ENCODE results near the gene LRRC2.
"Not testable (repeated sequence)": the region's sequence is repeated elsewhere in the genome, so short reads cannot be mapped to it uniquely, and the experiment has no call there.

LRRC2 gene

DNA sequence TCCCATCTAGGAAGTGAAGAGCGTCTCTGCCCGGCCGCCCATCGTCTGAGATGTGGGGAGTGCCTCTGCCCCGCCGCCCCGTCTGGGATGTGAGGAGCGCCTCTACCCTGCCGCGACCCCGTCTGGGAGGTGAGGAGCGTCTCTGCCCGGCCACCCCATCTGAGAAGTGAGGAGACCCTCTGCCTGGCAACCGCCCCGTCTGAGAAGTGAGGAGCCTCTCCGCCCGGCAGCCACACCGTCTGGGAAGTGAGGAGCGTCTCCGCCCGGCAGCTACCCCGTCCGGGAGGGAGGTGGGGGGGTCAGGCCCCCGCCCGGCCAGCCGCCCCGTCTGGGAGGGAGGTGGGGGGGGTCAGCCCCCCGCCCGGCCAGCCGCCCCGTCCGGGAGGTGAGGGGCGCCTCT is 71.6 kb downstream of the LRRC2 start:
- not testable (repeated sequence) for FAIRE-seq

DNA sequence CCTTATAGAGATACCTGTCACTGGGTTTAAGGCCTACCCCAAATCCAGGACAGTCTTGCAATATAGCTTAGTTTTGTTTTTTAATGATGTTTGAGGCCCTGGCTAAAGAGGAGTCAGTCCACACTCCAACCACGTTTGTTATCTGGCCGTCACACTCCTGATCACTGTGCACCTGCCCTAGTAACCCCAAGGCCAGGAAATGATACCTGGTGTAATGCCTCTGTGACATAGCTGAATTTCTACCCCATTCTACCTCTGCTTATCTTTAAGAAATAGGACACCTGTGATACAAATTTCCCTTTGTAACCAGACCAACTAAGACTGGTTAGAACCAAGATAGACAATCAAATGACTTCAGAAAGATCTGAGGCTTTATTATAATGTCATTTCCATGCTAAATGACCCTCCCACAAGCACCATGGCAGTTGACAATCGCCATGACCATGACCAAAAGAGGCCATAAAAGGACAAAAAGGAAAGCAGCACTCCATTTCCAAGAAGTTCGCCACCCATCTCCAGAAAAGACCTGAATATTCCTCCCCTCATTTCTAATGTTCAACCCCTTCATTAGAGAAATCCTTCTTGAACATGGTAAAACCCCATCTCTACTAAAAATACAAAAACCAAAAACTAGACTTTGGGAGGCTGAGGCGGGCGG is 73.1 kb downstream of the LRRC2 start:
- FAIRE-seq = no peak

DNA sequence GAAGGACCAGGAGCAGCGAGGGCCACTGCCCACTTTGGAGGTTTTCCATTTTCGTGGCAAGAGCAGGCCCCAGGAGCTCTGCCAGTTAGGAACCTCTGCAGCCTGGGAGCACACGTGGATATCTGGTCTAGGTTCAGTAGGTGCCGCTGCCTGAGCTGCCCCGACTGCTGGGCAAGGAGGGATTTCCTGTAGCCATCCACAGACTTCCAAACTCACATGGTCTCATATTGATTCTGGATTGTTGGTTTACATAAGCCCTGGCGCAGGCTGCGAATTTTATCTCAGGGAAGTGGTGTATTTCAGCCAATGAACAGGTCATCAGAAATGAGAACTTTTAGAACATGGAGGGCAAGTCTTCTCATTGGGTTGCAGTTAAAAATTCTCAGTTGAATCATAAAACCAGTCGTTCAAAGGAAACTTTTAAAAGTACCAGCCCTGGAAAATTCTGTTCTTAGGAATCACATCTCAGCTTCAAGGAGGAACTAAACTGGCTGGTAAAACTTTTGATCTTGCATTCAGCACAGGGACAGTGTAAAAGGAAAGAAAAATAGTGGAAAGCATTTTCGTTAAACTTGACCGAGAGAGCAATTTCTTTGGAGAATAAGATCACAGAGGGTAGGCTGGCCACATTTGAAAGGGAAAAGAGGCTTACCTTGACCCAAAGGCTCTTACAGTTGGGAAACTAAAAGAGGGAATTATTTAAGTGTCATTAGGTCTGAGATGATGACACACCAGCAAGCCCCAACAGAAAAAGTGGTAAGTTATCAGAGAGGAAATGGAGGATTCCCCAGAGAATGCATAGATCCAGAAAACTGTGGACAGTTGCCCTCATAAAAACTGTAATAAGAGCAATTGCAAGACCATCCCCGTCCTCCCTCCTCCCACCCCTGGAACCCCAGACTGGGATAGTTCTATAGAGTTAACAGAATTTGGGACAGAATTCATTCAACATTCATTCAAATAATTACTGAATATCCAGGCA is 74.7 kb downstream of the LRRC2 start:
- no peak for FAIRE-seq

DNA sequence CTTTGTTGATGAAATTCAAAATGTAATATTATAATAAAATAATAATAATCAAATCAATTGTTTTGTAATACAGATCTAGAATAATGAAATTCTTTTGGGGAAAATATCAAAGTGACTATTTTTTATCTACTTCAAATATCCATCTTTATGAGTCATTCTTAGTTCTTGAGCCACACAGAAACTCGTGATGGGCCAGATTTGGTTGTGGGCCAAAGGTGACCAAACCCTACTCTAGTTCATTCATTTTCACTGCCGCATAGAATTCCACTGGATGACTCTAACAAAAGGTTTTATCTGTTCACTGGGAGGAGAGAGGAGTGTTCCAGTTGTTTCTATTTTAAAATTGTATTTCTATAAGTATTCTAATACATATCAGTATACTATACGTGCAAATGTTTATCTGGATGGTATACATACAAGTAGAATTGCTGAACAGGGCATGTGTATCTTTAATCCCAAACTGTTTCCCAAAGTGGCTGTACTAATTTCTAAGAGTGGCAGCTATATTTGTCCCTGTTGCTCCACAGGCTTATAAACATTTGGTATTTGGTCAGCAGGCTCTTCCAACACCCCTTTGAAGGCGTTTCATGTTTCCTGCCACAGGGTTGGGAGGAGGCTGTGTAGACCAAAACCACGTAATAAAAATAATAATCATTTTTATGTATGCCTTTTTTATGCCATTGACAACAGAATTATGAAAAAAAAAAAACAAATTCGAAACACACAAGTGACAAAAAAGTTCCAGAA is 75.6 kb downstream of the LRRC2 start:
- no peak for FAIRE-seq

DNA sequence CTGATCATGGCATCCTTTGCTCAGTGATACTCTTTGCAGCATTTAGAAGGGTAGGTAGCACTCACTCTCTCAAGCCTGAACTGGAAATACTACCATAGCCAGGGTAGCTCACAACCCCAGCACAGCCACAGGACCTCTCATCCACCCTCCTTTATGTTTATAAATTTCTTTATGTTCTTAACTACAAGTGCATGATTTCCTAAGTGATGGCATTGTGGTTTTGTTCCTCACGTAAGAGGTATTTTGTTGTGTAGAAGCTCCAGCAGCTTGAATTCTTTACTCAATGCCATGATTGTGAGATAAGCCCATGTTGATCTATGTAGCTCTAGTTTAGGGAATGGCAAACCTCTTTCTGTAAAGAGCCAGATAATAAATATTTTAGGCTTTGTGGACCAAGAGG is 76.2 kb downstream of the LRRC2 start:
- no peak for FAIRE-seq

DNA sequence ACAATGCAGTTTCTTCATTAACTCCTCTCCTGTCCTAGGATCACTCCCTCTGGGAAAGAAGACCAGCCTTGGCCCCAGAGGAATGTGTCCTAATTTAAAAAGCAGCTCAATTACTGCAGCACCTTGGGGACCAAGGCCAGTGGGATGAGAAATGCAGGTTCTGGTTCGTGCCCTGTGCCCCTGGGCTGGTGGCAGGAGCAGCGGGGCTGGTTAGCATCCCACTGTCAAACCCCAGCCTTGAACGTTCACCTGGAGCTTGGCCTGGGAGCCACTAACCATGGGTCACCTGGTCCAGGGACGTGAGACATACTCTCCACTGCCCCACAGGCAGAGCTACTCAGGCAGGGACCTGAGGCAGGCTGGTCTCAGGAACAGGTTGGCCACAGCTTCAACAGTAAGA is 76.7 kb downstream of the LRRC2 start:
- no peak for FAIRE-seq

DNA sequence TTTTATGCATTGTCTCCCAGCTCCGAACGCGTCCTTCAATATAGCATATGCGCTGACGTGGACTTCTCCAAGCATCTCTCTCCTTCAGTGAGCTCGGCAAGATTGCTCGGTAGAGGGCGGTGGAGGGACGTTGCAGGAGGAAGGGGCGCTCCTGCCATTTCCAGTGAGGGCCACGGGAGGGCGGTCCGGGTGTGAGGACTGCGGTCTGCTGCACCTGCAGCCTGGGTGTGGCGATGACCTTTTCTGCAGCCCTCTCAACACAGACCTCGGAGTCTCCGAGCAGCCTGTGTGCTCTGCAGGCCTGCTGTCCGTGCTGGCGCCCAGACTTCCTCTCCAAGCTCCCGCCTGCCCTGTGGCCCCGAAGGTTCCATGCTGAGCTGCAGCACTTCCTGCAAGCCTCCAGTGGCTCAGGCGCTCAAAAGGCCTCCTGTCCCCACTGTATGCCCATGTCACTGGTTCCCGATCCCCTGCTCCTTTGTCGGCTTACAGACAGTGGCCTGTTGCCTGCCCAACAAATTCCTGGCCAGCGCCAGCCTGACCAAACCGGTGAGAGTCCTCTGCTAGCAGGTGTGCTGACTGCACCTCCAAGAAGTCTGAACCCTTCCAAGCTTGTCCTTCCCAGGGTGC is 77.3 kb downstream of the LRRC2 start:
- FAIRE-seq = no peak

DNA sequence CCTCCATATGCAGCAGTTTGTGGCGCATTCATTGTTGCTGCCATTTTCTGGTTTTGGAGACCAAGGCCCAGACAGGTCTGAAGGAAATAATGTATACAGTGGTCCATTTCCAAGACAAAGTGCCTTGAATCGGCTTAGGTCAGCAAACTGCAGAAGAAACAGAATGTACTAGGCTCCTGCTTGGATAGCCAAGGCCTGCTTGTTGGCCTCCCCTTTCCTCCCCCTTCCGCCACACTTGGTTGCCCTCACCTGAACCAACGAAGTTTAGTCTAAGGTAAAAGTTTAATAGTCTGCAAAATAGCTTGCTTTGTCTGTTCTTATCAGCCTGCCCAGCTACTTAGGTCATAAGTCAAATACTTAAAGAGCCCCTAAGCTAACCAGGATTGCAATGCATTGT is 80.3 kb downstream of the LRRC2 start:
- FAIRE-seq = no peak

DNA sequence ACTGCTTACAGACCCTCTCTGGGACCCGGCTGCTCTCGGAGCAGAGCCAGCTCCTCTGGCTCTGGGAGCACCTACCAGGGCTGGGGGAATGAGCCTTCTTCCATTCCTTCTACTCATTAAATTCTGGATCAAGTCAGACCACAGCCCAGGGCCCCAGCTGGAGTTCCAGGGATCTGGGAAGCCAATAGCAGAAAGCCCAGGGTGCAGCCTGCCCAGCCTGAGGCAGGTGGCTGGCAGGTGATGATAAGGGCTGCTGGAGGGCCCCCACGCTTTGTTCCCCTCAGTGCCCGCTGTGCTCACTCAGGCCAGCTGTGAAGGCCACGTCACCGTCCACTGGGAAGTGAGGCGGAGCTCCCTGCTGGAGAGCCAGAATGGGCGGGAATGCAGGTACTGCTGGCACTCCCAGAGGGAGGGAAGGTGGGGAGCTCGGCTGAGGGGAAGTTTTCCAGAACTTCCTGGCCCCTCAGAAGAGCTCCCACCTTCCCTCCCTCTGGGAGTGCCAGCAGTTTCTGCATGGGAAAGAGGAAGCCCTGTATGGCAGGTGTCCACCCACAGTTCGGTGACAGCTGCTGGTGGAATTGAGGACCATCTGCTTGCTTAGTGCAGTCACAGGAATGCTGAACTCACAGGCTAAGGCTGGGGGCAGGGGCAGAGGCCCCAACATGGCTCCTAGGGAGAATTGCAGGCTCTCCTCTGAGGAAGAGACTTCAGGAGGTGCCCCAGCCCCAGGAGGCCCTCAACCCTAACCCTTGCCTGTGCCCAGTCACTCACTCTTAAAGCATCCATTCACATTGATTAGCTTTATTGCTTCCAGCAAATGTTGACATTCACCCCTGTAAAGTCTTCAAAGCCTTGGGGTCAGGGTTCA is 81.0 kb downstream of the LRRC2 start:
- FAIRE-seq = no peak

DNA sequence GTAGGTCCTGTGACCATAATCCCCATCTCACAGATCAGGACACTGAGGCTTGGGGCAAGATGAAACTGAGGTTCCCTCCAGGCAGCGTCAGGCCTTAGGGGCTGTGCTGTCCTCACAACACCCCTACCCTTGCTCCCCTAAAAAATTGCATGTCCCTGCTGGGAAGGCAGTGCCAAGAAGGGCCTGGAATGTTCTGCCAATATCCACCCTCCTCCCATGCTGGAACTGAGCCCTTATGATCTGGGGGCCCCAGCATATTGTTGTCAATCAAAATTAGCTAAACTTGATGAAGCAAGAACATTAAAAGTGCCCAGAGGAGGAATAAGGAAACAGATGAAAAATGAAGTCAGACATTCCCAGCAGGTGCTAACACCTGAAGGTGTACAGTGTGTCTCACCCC is 81.7 kb downstream of the LRRC2 start:
- FAIRE-seq = no peak

DNA sequence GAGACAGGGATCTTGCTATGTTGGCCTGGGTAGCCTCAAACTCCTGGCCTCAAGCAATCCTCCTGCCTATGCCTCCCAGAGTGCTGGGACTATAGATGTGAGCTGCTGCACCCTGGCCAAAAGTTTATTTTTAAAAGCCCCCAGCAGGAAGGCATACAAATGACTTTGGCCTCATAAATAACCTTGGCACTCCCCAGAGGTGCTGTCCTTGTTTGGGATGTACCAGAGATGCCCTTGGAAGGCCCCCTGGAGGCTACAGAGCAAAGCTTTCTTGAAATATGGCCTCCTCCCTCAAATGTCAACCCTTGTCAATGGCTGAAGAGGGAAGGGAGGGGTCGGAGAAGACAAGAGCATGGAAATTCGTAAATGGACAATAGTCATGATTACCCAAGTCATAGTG is 82.3 kb downstream of the LRRC2 start:
- FAIRE-seq = no peak

DNA sequence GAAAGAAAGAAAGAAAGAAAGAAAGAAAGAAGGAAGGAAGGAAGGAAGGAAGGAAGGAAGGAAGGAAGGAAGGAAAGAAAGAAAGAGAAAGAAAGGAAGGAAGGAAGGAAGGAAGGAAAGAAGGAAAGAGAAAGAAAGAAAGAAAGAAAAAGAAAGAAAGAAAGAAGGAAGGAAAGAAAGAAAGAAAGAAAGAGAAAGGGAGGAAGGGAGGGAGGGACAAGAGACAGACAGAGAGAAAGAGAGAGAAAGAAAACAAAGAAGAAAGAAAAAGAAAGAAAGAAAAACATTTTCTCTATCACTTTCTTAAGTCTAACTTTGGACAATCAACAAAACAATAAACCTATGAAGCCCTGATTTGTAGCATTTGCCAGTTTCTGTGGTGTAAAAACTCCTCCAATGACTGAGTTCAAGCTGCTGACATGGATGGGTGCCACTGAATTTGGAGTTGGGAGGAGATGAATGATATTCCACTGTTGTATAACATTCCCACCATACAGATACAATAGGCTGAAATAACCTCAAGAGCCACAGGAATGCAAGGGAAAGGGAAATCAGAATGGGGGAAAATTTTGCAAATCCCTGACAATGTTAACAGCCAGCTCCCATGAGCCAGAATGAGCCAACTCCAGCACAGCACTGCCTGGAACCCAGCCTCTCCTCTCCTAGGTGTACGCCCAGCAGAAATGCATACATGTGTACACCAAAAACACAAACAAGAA is 83.3 kb downstream of the LRRC2 start:
- FAIRE-seq = no peak

DNA sequence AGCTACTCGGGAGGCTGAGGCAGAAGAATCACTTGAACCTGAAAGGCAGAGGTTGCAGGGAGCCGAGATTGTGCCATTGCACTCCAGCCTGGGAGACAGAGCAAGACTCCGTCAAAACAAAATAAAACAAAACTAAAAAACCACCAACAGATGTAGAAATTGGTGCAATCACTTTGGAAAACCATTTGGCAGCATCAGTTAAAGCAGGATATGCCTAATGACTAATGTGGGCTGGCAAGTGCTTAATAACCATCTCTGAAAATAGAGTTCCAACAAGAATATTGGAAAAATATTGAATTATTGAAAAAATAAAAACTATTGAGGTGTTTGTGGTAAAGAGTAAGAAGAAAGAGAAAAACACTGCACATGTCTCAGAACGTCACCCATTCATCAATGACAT is 84.5 kb downstream of the LRRC2 start:
- no peak for FAIRE-seq

DNA sequence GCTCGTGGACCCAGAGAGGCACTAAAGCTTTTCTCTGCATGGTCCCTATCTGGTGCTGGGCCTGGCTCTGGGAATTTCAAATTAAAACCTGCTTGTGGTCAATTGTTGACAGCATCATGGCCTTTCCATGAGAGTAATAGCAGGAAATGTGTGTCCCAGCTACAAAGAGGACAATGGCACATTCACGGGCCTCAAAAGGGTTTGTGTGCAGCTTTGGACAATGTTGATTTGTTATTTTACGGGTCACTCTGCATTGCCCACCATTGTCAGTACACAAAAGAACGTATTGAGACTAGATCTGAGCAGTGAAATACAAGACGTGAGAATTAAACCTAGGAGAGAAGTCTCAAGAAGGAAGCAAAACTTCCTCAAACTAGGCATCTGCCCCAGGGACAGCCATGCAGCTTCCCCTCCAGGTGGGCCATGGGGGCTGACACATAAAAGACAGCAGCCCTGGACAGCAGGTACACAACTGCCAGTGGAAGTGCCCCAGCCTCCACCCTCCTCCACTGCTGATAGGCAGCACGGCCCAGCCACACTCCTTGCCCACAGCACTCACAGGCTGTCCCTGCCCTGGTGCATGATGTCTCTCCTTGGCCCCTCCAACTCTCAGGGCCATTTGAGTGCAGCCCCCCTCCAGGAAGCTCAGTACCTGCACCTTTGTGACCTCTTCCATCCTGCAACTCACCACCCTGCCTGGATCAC is 85.5 kb downstream of the LRRC2 start:
- FAIRE-seq = no peak

DNA sequence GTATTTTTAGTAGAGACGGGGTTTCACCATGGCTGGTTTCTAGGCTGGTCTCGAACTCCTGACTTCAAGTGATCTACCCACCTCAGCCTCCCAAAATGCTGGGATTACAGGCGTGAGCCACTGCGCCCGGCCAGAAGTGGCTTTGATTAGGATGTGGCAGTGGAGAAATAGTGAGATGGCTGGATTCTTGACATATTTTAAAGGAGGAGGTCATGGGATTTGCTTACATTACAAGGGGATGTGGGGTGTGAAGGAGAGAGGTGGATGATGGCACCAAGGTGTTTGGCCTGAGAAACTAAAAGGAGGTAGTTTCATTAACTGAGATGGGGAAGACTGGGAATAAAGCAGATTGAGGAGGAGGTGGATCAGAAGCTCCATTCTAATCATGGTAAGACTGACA is 86.4 kb downstream of the LRRC2 start:
- no peak for FAIRE-seq

DNA sequence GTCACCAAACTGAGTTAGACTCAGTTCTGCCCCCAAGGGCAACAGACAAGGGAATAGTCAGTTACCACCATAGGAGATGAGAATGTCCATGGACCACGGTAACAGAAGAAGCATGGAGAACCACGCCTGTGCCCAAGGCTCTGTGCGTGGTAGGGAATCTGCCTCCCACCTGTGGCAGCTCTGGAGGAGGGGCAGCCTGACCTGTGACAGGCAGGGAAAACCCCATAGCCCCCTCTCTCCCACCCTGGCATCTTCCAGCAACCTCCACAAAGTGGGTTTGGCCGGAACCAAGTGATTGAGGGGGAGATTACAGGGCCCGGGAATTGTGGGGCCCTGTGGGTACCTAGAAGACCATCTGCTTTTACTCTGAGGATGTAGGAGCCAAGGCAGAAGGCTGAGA is 87.1 kb downstream of the LRRC2 start:
- FAIRE-seq = no peak

DNA sequence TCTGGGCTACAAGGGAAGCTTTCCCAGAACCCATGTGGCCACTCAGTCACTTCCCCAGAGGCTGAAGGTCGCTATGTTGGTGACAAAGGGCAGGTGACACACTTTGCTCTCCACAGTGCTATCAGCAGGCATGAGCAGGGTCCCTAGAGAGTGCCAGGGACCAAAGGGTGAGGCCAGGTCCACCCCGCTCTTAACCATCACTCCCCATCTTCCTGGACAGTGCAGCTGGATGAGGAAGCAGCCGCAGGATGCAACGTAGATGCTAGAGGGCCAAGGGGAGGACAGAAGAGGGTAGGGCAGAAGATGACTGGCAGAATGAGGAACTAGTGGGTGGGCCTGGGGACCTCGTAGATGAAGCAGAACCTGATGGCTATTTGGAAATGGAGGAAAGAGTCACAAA is 87.8 kb downstream of the LRRC2 start:
- no peak for FAIRE-seq

DNA sequence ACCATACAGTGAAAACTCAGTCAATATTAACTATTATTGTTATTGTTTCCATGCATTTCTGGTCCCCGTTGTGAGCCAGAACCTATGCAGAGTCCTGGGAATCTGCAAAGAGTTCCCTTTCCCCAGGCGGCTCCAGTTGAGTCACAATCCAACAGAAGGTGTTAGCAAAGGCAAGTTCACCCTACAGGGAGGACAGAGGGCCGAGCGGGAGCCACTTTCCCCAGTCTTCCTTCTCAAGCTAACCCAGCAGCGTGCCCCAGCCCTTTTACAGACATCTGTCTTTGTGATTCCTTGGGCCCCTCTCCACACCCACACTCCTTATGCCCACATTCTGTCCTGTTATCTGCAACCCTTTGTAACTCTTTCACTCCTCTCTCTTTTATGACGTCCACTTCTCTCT is 88.3 kb downstream of the LRRC2 start:
- FAIRE-seq = no peak

DNA sequence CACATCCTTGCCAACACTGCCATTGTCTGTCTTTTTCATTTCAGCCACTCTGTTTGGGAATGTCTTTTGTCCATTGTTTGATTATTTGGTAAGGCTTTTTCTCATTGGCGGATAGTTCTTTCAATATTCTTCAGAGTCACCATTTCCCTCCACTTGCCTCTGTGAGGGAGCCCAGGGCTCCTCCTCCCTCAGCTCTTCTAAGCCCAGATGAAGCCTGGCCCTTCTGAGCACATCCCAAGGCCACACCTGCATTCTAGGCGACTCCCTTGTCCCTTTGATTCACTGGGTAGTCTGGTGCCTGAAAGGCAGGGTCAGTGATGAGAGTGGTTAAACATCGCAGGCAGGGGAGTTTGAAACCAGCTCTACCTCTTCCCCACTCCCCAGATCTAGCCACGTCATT is 89.0 kb downstream of the LRRC2 start:
- FAIRE-seq = no peak

DNA sequence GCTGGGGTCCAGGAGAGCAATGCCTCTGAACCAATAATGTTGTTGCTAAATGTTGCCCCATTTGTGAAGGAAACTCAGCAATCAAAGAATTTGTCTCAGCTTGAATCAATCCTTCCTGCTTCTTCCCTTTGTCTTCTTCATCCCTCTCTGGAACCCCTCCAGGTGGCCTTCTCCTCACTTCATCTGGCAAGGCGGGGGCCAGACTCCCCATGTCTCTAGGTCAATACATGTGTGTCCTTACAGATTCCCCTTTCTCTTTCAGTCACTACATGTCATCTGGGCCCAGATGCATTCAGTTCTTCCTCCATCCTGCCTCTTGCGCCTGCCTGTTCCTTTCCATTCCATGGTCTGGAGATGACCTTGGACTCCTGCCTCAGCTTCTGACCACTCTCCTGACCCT is 93.4 kb downstream of the LRRC2 start:
- FAIRE-seq = no peak

DNA sequence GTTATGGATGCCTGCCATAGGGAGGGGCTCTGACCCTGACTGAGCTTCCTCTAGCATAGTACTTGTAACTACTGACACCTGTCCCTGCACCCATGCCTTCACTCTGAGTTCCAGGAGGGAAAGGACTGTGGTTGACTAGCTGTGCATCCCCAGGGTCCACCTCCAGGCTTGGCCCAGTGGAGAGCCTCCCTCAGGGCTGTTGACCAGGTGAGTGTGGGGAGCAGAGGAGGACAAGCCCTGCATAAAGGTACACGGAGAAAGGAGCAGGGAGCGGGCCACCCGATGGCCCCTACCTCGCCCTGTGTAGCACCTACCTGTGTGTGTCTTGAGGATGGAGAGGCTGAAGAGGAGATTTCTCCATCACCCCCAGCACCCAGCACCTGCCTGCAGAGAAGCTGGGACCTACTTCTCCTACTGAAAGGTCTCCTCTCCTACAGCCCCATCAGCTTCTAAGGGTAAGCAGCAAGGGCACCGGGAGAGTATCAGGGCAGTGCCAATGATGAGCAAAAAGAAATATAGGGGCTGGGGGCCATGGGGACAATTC is 94.7 kb downstream of the LRRC2 start:
- no peak for FAIRE-seq

Data from islet of Langerhans (tissue), 1 donor.